PC-9 (cell line): ENCODE measurements around the gene LINGO3. TPM values are rescaled to one million over a fixed set of nuclear protein-coding genes. Genes with fewer than 3 reads are reported as not detected.

Experiments
- BruUV-seq: library from RNA; stranded (reverse); fragments of 400-500 nt; replicated peaks from 2 replicates; lab custom pipeline; 2021; lab: Mats Ljungman, UMichigan
- CTCF ChIA-PET: fragments of 300-600 bp; sonication (Branson Sonifier 250); formaldehyde crosslinking; loops from one replicate; lab custom pipeline; 2022; ENCODE audit warnings: antibody characterized with exemption; lab: Charles Lee
- POLR2A ChIA-PET: fragments of 300-600 bp; sonication (Branson Sonifier 250); formaldehyde crosslinking; loops from one replicate; lab custom pipeline; 2022; ENCODE audit warnings: antibody characterized with exemption; ENCODE audit not compliant: unreplicated experiment; lab: Charles Lee
- DNase-seq, 2 experiments: peaks; one replicate each; pipeline versions ENCODE4 v3.0.0 to v3.0.0-alpha.2; 2015 to 2022; ENCODE audit warnings: mixed read lengths in 1 of 2
- H2AFZ ChIP-seq: fragments of 200-600 bp; sonication (generic); 2 replicates; pipeline ENCODE4 v1.8.1; 2017; ENCODE audit warnings: antibody characterized with exemption
- H3F3A ChIP-seq: fragments of 200-600 bp; sonication (generic); 2 replicates; pipeline ENCODE4 v1.8.1; 2017; ENCODE audit warnings: antibody characterized with exemption, mild to moderate bottlenecking, low read depth; ENCODE audit not compliant: insufficient read depth
- H3K27ac ChIP-seq: fragments of 200-600 bp; sonication (generic); 2 replicates; pipeline ENCODE4 v1.6.1; 2016; ENCODE audit warnings: mixed run types
- H3K27me3 ChIP-seq: fragments of 200-600 bp; sonication (generic); 2 replicates; pipeline ENCODE4 v1.6.1; 2016; ENCODE audit warnings: low read depth, mixed run types; ENCODE audit not compliant: insufficient read depth
- H3K36me3 ChIP-seq: fragments of 200-600 bp; sonication (generic); 2 replicates; pipeline ENCODE4 v1.6.1; 2016; ENCODE audit warnings: low read depth, mixed run types
- H3K4me1 ChIP-seq: fragments of 200-600 bp; sonication (generic); replicated peaks from 2 replicates; pipeline ENCODE4 v1.6.1; 2016; ENCODE audit warnings: mixed run types; ENCODE audit not compliant: insufficient read depth
- H3K4me2 ChIP-seq: fragments of 200-600 bp; sonication (generic); 2 replicates; pipeline ENCODE4 v1.6.1; 2017; ENCODE audit warnings: mixed run types
- H3K4me3 ChIP-seq: fragments of 200-600 bp; sonication (generic); 2 replicates; pipeline ENCODE4 v1.6.1; 2016; ENCODE audit warnings: mixed run types
- H3K79me2 ChIP-seq: fragments of 200-600 bp; sonication (generic); 2 replicates; pipeline ENCODE4 v1.6.1; 2017; ENCODE audit warnings: low read depth, mixed run types
- H3K9me2 ChIP-seq: fragments of 200-600 bp; sonication (generic); 2 replicates; pipeline ENCODE4 v1.8.1; 2017; ENCODE audit warnings: mild to moderate bottlenecking; ENCODE audit not compliant: insufficient read depth
- H3K9me3 ChIP-seq: fragments of 200-600 bp; sonication (generic); 2 replicates; pipeline ENCODE4 v1.8.1; 2016; ENCODE audit warnings: low read depth; ENCODE audit not compliant: insufficient read depth
- H4K20me1 ChIP-seq: fragments of 200-600 bp; sonication (generic); 2 replicates; pipeline ENCODE4 v1.8.1; 2017; ENCODE audit not compliant: insufficient read depth
- CTCF ChIP-seq: fragments of 200-600 bp; sonication (generic); conservative IDR thresholded peaks from 2 replicates; pipeline ENCODE4 v1.6.1; 2017; ENCODE audit warnings: mixed run types, antibody characterized with exemption, mild to moderate bottlenecking, moderate library complexity
- EZH2 ChIP-seq: fragments of 200-600 bp; sonication (generic); IDR thresholded peaks from 2 replicates; pipeline ENCODE4 v1.8.0; 2017; ENCODE audit warnings: antibody characterized with exemption, low read depth
- intact Hi-C: fragments of 100-400 bp; cut with micrococcal nuclease; formaldehyde crosslinking; loops from one replicate; pipeline ENCODE4 v1.10.0; 2022; ENCODE audit not compliant: unreplicated experiment
- total RNA-seq: library from RNA; stranded (reverse); gene quantifications from 2 replicates; pipeline ENCODE4 v1.2.3, GENCODE V29; 2021

The LINGO3 gene
- total RNA-seq, 1 experiment from 2014 or later = not detected

- Histone ChIP-seq H3K36me3 (no peaks in the 10 kb centered on the region), H4K20me1 (no peaks in the 10 kb centered on the region), H3K4me3 (no peak overlapping the region), H3K27me3 (no peaks in the 10 kb centered on the region), H3K4me1 (no peaks in the 10 kb centered on the region), H3F3A (no peaks in the 10 kb centered on the region), H3K9me3 (no peaks in the 10 kb centered on the region), H2AFZ (no peak overlapping the region), H3K9me2 (no peaks in the 10 kb centered on the region), H3K27ac (no peak overlapping the region), H3K4me2 (no peak overlapping the region), H3K79me2 (no peaks in the 10 kb centered on the region)
- no TSS peak for BruUV-seq
- TF ChIP-seq EZH2 (no peak), CTCF (no peak)
- intact Hi-C loops = no loop called here
- ChIA-PET CTCF (no interaction called here), POLR2A (no interaction called here)
- DNase-seq = no peak
Observed at GRCh38 chr19:2320939-2321338, 13.0 kb upstream of the LINGO3 start.

- ChIA-PET CTCF (no interaction called here), POLR2A (no interaction called here)
- BruUV-seq = no TSS peak
- Histone ChIP-seq H3K4me1 (no peaks in the 10 kb centered on the region), H3K27me3 (no peaks in the 10 kb centered on the region), H3K4me3 (no peak overlapping the region), H3K27ac (no peak overlapping the region), H3K79me2 (no peaks in the 10 kb centered on the region), H3F3A (no peaks in the 10 kb centered on the region), H2AFZ (no peak overlapping the region), H4K20me1 (no peaks in the 10 kb centered on the region), H3K4me2 (no peak overlapping the region), H3K9me3 (no peaks in the 10 kb centered on the region), H3K9me2 (no peaks in the 10 kb centered on the region), H3K36me3 (no peaks in the 10 kb centered on the region)
- no peak for DNase-seq
- intact Hi-C loops = no loop called here
- no peak for TF ChIP-seq CTCF
Observed at GRCh38 chr19:2320049-2320448, 12.1 kb upstream of the LINGO3 start.

GRCh38 chr19:2319551-2319950 lies 11.6 kb upstream of the LINGO3 start:
- Histone ChIP-seq H3K4me2 (no peak overlapping the region), H3K79me2 (no peaks in the 10 kb centered on the region), H3F3A (no peaks in the 10 kb centered on the region), H3K36me3 (no peaks in the 10 kb centered on the region), H3K9me2 (no peaks in the 10 kb centered on the region), H3K27me3 (no peaks in the 10 kb centered on the region), H2AFZ (no peak overlapping the region), H4K20me1 (no peaks in the 10 kb centered on the region), H3K9me3 (no peaks in the 10 kb centered on the region), H3K4me1 (no peaks in the 10 kb centered on the region), H3K4me3 (no peak overlapping the region), H3K27ac (no peak overlapping the region)
- no TSS peak for BruUV-seq
- DNase-seq = no peak
- TF ChIP-seq CTCF (no peak), EZH2 (no peak)
- CTCF ChIA-PET = no interaction called here
- intact Hi-C loops = no loop called here
- POLR2A ChIA-PET = no interaction called here
